ENCODE measurements around the gene ATP13A3. TPM values are rescaled to one million over a fixed set of nuclear protein-coding genes. Genes with fewer than 3 reads are reported as not detected.
"Not testable (repeated sequence)": the region's sequence is repeated elsewhere in the genome, so short reads cannot be mapped to it uniquely, and the experiment has no call there.

ATP13A3 gene
- total RNA-seq, result 80.2 and 87.1 TPM in 2 replicates

DNA sequence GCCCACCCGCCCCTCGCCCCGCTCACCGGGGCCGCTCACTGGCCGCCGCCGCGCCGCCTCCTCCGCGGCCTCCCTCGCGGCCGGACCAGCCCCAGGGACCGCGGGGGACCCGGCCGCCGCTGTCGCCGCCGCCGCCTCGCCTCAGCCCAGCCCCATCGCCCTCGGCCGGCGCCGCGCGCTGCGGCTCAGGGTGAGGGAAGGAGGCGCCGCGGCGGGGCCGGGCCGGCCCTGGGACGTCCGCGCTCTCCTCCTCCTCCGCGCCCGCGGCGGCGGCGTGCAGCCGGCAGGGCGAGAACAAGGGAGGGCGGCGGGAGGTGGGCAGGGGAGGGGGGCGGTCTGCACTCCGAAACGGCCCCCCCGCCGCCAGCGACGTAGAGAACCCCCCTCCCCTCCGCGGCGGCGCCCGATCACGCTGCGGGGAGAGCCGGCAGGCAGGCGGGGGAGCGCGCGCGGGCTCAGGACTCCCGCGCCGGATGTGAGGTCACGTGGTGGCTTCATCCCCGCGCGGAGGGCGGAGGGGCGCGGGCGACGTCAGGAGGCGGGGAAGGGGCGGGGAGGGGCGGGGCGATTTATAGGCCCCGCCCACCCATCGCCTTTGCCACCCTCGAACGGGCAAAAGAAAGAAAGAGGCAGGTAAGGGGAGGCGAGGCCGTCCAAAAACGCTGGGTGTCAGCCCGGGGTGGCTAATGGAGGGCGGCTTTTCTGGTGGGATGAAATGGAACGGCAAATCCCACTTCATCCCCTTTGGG, at the start of gene ATP13A3:
TSS of gene ATP13A3 (minus strand) at position 463 of the 749 bp plus-strand sequence. CDS start 24,812 bp downstream, outside the sequence.
- intact Hi-C loops (cut with micrococcal nuclease), result loop anchor here (1.0 to 5.0 kb wide), 14 partner anchors 14 to 1056 kb away; partner anchors contain the start of genes ACAP2, FAM43A, LSG1 and PPP1R2

DNA sequence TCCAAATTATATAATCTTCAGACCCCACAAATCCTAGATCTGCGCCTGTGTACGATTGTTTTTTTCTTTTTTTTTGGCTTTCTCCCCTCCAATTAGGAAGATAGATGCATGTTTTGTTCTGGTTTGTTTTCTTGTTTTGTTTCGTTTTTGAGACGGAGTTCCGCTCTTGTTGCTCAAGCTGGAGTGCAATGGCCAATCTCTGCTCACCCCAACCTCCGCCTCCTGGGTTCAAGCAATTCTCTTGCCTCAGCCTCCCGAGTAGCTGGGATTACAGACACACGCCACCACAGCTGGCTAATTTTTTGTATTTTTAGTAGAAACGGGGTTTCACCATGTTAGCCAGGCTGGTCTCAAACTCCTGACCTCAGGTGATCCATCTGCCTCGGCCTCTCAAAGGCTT, 48.4 kb upstream of the ATP13A3 start:
- intact Hi-C loops (cut with micrococcal nuclease), result not testable (repeated sequence)

DNA sequence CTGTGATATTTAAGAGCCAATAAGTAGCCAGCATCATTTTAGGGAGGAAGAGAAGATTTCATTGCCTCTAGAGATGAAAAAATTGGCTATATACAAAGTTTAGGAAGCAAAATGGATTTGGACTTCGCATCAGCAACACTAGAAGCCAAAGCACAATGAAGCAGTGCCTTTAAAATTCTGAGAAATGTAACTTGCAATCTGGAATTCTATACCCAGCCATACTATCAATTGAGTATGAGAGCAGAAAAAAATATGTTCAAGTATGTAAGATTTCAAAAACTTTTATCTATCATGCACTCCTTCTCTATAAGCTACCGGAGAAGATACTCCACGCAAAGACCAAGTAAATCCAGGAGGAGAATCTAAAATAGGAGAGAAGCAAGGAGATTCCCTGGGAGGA, 47.4 kb upstream of the ATP13A3 start:
- intact Hi-C loops (cut with micrococcal nuclease), result no loop called here

DNA sequence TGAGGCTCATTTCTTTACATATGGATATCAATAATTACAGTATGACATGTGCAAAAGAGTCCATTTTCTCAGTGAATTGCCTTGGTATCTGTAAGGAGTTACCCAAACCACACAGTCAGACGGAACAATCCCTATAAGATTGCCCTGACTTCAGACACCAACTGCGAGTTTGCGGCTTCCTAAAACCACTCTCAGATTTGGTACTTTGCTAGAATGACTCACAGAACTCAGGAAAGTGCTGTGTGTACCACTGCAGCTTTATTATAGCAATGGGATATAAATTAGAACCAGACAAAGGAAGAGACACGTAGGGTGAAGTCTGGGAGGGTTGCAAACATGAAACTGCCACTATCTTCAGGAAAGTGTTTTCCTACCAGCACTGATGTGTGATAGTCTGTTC, 45.8 kb upstream of the ATP13A3 start:
- intact Hi-C loops (cut with micrococcal nuclease), result no loop called here

DNA sequence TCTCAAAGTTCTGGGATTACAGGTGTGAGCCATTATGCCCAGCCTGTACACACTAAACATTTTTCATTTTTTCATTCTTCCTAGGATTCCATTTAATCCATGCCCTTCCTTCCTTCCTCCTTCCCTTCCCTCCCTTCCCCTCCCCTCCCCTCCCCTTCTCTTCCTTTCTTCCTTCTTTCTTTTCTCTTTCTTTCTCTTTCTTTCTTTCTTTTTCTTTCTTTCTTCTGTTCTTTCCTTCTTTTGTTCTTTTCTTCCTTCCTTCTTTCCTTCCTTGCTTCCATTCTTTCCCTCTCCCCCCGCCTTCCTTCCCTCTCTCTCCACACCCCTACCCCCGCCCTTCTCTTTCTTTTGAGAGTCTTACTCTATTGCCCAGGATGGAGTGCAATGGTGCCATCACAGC, 40.9 kb upstream of the ATP13A3 start:
- intact Hi-C loops (cut with micrococcal nuclease), result no loop called here

DNA sequence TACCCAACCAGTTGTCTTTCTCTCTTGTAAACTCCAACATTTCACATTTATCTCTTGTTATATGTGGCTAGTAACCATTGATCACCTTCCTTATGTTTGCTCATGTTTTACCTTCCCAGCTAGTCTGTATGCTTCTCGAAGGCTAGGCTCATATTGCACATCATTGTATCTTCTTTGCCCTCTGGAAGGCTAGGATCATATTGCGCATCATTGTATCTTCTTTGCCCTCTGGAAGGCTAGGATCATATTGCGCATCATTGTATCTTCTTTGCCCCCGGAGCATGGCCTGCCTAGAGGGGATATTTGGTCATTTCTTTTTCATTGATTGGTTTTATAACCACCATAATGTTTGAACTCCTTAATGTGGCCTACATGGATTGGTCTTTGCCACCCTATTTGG, 39.4 kb upstream of the ATP13A3 start:
- intact Hi-C loops (cut with micrococcal nuclease), result no loop called here

DNA sequence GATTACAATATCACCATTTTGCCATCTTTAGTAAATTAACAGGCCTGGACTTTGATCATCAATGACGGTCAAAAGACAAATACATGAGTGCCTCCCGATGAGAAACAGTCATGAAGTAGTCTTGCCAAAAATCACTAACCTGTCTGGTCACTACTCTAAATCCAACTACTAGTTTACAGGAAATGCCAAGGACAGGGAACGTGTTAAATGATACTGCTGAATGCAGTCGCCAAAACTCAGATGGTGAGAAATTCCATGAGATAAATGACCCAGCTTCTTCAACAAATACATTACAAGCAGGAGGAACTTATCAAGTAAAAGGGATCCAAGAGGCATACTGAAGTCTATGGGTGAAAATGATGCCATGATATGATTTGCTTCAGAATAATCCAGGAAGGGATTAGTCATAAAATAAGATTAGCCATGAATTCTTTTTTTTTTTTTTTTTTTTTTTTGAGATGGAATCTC, 35.8 kb upstream of the ATP13A3 start:
- intact Hi-C loops (cut with micrococcal nuclease), result no loop called here

DNA sequence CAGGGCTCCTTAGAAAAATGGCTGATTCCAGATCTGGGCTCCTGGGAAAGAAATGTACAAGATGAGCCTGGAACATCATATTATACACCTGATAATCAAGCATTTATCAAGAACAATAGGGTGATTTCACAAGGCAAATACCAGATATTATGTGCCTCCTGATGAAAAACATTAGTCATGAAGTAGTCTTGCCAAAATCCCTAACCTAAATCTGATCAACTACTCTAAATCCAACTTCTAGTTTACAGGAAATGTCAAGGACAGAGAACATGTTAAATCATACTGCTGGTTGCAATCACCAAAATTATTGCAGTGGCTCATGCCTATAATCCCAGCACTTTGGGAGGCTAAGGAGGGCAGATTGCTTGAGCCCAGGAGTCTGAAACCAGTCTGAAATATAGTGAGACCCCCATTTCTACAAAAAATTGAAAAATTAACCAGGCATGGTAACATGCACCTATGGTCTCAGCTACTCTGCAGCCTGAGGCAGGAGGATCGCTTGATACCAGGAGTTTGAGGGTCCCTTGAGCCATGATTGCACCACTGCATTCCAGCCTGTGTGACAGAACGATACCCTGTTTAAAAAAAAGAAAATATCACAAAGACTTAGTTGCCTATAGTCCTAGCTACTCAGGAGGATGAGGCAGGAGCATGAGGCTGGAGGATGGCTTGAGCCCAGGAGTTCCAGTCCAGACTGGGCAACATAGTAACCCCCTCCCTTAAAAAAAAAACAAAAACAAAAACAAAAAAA, 34.9 kb upstream of the ATP13A3 start:
- intact Hi-C loops (cut with micrococcal nuclease), result no loop called here

DNA sequence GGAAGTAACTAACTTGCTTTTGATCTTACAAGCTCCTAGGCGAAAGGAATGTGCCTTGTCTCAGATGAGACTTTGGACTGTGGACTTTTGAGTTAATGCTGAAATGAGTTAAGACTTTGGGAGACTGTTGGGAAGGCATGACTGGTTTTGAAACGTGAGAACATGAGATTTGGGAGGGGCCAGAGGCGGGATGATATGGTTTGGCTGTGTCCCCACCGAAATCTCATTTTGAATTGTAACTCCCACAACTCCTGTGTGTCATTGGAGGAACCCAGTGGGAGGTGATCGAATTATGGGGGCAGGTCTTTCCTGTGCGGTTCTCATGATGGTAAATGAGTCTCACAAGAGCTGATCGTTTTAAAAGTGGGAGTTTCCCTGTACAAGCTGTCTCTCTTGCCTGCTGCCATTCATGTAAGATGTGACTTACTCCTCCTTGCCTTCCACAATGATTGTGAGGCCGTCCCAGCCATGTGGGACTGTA, 33.9 kb upstream of the ATP13A3 start:
- intact Hi-C loops (cut with micrococcal nuclease), result loop anchor here (1.0 kb wide), 1 partner anchor 33 kb away; the partner anchor contains the start of gene ATP13A3

DNA sequence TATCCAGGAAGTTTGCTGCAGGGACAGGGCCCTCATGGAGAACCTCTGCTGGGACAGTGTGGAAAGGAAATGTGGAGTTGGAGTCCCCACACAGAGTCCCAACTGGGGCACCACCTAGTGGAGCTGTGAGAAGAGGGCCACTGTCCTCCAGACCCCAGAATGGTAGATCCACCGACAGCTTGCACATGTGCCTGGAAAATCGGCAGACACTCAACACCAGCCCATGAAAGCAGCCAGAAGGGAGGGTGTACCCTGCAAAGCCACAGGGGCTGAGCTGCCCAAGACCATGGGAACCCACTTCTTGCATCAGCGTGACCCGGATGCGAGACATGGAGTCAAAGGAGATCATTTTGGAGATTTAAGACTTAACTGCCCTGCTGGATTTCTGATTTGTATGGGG, 33.4 kb upstream of the ATP13A3 start:
- intact Hi-C loops (cut with micrococcal nuclease), result loop anchor here (1.0 kb wide), 1 partner anchor 33 kb away; the partner anchor contains the start of gene ATP13A3

DNA sequence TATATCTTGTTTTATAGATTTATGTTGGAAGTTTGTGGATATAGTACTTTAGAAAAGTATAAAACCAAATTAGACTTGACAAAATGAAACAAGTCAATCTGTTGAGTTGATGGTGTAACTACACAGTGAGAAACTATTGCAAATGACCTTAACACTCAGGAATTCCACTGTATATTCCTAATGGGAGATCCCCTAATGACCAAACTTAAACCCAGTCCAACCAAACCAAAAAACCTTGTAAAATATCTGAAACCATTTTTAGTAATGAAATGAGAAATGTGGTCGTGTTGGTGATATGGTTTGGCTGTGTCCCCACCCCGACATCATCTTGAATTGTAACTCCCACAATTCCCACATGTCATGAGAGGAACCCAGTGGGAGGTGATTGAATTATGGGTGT, 31.9 kb upstream of the ATP13A3 start:
- intact Hi-C loops (cut with micrococcal nuclease), result no loop called here

DNA sequence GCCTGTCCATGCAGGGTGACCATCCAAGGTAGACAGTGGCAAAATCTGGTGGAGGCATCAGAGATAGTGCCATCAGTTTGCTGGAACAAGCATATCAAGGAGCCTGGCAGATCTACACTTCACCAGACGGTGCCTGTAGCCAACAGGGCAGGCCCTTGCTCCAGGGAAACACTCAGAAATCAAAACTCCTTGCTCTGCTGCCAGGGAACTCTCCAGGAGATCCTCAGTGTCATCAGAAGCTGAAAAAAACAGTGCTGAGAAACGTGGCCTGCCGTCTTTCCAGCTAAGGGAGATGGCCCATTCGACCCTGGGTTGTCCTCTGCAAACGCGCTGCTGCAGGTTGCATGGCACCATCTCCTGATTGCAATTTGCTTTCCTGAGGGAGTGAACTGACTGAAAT, 30.5 kb upstream of the ATP13A3 start:
- intact Hi-C loops (cut with micrococcal nuclease), result no loop called here

DNA sequence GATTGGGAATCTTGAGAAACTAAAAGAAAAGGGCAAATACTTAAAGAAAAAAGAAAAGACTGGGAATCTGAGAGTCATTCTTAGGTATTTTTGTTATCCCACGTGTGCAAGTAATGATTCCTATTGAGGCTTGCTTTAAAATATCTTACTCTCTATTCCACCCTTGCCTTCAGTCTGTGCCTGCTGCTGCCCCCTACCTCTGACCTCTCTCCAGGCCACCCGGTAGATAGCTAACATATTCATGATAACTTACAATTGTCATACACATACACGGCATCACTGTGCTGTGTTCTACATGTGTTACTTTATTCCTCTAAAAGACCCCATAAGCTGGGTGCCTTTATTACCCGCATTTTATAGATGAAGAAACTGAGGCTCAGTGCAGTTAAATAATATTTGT, 27.8 kb upstream of the ATP13A3 start:
- intact Hi-C loops (cut with micrococcal nuclease), result no loop called here

DNA sequence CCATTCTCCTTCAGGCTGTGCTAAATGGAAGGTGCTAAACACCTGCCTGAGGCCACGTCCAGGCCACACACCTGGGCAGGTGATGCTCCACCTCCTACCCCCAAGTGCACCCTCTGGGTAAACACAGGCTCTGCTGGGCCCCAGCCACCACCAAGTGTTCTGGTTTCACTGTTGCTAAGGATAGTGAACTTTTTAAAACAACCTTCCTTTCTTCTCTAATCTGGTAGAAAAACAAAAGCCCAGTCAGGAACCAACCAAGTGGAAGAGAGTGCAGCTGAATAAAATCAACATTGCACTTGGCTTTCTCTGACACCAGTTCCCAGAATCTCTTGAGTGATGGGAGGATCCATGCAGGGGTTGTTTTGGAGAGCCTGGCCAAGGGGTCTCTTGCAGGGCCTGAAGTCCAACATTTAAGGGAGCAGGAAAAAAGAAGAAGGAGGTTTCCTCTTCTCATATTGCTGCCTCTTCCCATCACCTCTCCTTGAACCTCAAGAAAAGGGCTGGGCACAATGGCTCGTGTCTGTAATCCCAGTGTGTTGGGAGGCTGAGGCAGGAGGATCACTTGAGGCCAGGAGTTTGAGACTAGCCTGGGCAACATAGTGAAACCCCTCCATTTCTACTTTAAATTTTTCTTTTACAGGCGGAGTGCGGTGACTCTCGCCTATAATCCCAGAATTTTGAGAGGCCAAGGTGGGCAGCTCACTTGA, 26.2 kb upstream of the ATP13A3 start:
- intact Hi-C loops (cut with micrococcal nuclease), result no loop called here

DNA sequence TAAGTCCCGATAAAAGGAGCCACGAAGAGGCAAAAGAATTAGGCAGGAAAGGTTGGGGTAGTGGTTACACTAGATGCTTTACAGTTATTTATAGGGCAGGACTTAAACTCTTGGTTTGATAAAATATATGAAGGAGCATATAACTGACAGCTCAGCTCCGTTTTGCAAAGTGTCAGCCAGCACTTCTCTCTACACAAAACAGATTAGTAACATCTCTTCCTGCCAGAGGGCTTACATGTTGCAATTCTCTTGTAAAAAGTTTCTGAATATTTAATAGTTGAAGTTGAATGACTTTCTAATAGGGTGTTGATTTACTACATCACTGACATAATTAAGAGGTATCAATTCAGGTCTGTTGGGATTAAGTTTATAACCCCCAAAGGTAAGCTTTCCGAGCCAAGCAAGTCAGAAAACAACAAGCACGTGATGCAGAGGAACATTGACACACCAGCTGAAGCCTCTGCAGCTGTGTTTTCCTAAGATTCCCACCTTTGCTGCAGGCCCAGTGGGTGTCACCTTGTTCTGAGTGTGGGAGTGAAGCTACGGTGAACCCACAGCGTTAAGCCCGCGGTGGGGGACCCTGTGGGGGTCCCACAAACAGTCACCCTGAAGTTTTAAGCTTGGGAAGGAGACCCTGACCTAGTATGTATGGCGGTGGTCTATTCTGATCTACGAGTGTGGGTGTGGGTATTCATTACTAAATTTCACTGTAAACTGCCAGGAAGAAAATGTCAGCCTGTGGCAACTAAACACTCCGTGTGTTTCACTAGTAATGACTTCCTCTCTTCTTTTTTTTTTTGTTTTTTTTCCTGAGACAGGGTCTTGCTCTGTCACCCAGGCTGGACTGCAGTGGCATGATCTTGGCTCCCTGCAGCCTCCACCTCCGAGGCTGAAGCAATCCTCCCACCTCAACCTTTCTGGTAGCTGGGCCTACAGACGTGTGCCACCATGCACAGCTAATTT, 22.0 kb upstream of the ATP13A3 start:
- intact Hi-C loops (cut with micrococcal nuclease), result no loop called here

DNA sequence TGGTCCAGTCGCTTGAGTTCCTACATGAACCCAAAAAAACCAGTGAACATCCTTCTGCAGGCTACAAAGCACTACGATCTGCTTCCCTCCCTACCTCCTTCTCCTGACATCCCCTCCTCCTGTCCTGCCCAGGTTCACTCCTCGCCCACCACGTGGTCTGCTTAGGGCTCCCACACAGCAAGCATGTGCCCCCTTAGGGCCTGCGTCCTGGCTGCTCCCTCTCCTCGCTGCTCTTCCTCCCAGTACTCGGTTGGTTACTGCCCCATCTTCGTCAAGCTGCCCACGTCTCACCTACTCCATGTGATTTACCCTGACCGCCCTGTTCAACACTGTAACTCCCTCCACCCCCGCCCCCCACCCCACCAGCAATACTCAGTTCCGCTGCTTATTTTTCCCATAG, 20.8 kb upstream of the ATP13A3 start:
- intact Hi-C loops (cut with micrococcal nuclease), result no loop called here

DNA sequence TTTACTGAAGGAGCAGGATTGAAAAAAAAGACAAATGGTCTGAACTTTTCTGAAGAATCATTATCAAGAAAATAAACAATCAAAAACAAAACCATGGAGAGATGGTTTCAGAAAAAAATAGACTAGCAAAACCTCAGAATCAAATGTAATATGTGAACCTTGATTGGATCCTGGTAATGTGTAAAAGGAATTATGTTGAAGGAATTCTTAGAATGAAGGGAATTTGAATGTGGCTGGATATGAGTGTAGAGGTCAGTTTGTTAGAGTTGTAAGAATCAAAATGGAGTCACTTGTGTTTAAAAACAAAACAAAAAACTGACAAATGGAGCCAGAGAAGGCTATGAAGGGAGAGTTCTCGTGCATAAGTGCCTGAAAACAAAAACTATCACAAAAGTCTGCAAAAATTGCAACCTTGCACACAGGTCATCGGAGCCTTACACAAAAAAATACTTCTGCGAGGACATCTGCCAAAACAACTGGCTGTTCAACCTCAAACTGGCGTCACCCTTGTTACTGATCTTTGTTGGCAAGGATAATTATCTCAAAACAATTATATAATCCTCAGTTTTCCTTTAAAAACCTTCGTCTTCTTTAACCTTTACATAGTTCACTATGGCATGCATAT, 19.1 kb upstream of the ATP13A3 start:
- intact Hi-C loops (cut with micrococcal nuclease), result no loop called here

DNA sequence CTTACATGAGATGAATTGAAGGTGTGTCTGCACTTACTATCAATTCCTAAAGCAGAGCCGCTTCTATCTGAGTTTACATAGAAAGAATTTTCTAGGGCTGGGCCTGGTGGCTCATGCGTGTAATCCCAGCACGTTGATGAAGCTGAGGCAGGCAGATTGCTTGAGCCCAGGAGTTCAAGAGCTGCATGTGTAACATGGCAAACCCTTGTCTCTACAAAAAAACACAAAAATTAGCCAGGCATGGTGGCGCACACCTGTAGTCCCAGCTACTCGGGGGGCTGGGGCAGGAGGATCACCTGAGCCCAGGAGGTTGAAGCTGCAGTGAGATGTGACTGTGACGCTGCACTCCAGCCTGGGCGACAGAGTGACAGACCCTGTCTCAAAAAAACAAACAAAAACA, 18.1 kb upstream of the ATP13A3 start:
- intact Hi-C loops (cut with micrococcal nuclease), result no loop called here

DNA sequence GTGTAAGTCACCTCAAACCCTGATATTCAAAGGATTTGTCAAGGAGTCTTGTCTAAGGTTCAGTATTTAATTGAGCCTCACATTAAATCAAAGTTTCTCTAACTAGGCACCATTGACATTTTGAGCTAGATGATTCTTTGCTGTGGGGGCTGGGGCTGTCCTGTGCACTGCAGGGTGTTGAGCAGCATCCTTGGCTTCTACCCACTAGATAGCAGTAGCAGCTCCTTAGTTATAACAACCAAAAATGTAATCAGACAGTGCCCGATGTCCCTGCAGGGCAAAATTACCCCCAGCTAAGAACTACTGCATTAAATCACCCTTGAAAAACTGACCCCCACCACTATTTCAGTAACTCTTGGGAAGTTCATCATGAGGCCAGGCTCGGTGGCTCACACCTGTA, 17.3 kb upstream of the ATP13A3 start:
- intact Hi-C loops (cut with micrococcal nuclease), result no loop called here

DNA sequence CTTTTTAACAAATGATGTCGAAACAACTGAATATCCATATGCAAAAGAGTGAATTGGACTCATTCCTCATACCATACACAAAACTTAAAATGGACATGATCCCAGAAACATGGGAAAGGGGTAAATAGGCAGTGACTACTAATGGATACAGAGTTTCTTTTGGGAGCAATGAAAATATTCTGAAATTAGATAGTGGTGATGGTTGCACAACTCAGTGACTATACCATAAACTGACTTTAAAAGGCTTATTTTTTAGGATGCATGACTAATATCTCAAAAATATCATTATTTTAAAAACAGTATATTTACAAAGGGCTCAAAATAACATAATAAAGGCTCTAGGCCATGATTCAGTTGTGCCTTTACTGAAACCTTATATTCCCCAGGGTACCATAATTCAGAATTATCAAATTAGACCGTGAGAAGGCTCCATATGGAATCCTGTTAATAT, 16.3 kb upstream of the ATP13A3 start:
- intact Hi-C loops (cut with micrococcal nuclease), result no loop called here

Measured in T-helper 1 cell treated with Interleukin-12 subunit alpha and Interleukin-12 subunit beta and Interleukin-4 antibody, amounts not matched to agents 30 ng/mL and 1 ng/mL, for 36 hours (primary cell).